Measurements from ENCODE around the gene TLE4. TPM values are rescaled to one million over a fixed set of nuclear protein-coding genes. Genes with fewer than 3 reads are reported as not detected.
"Not testable (repeated sequence)": the region's sequence is repeated elsewhere in the genome, so short reads cannot be mapped to it uniquely, and the experiment has no call there.

TLE4 gene
- total RNA-seq, 8 experiments from 2014 or later, result 30.1 to 93.9 (median 56.2) TPM

DNA sequence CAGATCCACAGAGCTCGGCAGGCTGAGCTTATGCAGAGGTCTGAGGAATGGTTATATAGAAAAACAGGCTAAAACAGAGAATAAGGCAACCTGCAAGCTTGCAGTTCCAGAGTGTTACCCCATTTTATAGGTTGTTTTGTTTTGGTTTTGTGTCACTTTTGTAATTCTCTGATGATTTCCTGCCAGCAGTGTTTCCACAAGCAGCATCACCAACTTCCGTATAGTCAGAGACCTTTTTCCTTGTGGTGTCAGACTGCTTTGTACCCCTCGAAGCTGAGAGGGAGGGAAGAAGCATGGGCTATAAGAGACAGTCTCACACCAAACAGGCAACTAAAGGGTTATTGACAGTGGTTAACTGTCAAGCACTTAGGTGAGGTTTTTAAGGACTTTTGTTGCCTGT lies 61.8 kb downstream of the TLE4 start:
- Histone ChIP-seq H3K4me3 (no peak overlapping the region), H3K27ac (no peak overlapping the region), H3K4me1 (replicated peaks in 1 of 2) (peaks cover 65 to 69% of the 10 kb centered on the region in 2 donors)
- WGBS, 10 experiments, result 40 to 100% (median 89%) methylated on average over 1 to 3 of the region's 3 CpGs; no CpG with 5 or more reads in 4 of the 10 experiments
- no peak for ATAC-seq (replicated peaks in 6 of 8)
- in situ Hi-C loops (cut with MboI; ENCODE audit: low pct_unique_long_range_greater_than_20kb in 2 of 9, low sequenced_read_pairs in 9 of 9, unreplicated experiment in 9 of 9), result no loop called here

DNA sequence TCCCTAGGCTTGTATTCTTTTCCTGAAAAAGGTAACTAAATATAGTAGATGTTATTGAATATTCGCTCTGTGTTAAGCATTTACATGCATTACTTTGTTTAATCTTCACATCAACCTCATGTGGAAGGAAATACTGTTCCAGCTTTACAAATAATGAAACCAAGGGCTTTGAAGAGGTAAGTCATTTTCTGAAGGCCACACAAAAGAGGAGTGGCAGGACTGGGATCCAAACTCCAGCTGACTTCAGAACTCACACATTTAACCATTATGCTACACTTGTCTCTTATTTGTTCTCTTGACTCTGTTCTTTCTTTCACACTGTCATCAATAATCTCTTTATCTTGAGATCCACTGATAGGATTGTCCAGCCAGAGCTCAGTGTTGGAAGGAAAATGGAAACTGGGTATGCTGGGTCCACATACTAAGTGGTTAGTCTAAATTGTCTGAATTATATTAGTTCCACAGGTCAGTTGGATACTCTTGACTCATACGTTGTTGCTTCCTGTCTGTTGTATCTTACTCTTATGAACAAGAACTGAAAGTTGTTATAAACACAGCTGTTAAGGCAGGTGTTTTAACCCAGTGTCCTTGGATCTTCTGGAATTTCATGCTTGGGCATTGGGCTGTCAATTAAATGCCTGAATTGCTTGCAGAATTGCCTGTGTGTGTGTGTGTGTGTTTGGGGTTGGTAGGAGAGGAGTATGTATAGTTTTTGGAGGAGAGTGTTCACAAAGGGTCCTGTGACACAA lies 65.6 kb downstream of the TLE4 start:
- in situ Hi-C loops (cut with MboI; ENCODE audit: low pct_unique_long_range_greater_than_20kb in 2 of 9, low sequenced_read_pairs in 9 of 9, unreplicated experiment in 9 of 9), result no loop called here
- H3K4me3 ChIP-seq, result no peak overlapping the region
- WGBS, 10 experiments, result 67 to 100% (median 92%) methylated on average over 1 to 2 of the region's 2 CpGs; no CpG with 5 or more reads in 1 of the 10 experiments
- ATAC-seq (replicated peaks in 6 of 8), result peak in 2 of 8 experiments; percentile 21 to 61
- H3K4me1 ChIP-seq (replicated peaks in 1 of 2), result peaks cover 30 to 31% of the 10 kb centered on the region in 2 donors
- H3K27ac ChIP-seq, result no peak overlapping the region

DNA sequence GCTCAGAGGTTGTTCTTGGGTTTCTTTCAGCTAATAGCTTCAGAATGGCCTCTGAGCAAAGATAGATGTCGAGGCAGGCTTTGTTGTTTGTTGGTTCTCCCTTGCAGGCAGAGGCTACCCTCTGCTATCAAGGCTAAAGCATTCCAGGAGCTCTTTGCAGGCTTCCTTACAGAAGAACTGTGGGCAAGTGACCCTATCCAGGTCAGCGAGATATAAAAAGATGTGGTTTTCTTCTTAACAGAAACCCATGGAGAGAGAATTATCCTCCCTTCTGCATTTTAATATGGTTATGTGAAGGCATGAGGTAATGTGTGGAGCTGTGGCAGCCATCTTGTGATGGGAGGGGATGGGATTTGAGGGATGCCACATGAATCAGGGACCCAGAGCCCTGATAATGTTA lies 67.0 kb downstream of the TLE4 start:
- WGBS, 10 experiments, result 67 to 100% (median 100%) methylated on average over 1 to 2 of the region's 2 CpGs; no CpG with 5 or more reads in 1 of the 10 experiments
- Histone ChIP-seq H3K4me1 (replicated peaks in 1 of 2) (peaks cover 17 to 19% of the 10 kb centered on the region in 2 donors), H3K27ac (no peak overlapping the region), H3K4me3 (no peak overlapping the region)
- ATAC-seq (replicated peaks in 6 of 8), result no peak
- in situ Hi-C loops (cut with MboI; ENCODE audit: low pct_unique_long_range_greater_than_20kb in 2 of 9, low sequenced_read_pairs in 9 of 9, unreplicated experiment in 9 of 9), result no loop called here

DNA sequence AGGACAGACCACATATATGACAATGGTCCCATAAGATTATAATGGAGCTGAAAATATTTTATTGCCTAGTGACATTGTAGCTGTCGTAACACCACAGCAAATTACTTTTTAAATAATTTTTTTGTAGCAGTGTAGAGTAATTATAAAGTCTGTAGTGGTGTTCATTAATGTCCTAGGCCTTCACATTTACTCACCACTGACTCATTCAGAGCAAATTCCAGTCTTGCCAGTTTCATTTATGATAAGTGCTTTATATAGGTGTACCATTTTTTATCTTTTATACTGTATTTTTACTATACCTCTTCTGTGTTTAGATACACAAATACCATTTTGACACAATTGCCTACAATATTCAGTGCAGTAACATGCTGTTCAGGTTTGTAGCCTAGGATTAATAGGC lies 67.6 kb downstream of the TLE4 start:
- no peak for ATAC-seq (replicated peaks in 6 of 8)
- no peak overlapping the region for H3K27ac ChIP-seq
- in situ Hi-C loops (cut with MboI; ENCODE audit: low pct_unique_long_range_greater_than_20kb in 2 of 9, low sequenced_read_pairs in 9 of 9, unreplicated experiment in 9 of 9), result no loop called here
- 80 to 100% (median 100%) methylated on average over 1 of the region's 1 CpG; no CpG with 5 or more reads in 5 of the 10 experiments for WGBS, 10 experiments
- peaks cover 17 to 19% of the 10 kb centered on the region in 2 donors for H3K4me1 ChIP-seq (replicated peaks in 1 of 2)
- no peak overlapping the region for H3K4me3 ChIP-seq

DNA sequence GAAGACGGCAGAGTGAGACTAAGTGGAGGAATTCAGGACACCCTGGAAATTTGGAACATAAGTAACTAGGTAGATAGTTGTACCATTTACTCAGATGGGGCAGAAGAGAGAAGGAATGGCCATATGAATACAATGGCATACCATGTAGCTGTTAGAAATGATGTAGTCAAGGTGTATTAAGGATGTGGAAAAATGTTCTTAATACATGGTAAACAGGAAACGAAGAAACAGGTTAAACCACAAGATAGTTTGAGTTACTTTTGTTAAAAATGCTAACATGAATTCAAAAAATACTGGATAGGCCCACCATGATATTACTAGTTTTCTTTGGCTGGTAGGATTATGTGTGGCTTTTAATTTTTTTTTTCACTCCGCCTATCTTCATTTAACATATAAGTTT lies 68.3 kb downstream of the TLE4 start:
- H3K4me3 ChIP-seq; ATAC-seq (replicated peaks in 6 of 8); H3K27ac ChIP-seq; in situ Hi-C loops (cut with MboI; ENCODE audit: low pct_unique_long_range_greater_than_20kb in 2 of 9, low sequenced_read_pairs in 9 of 9, unreplicated experiment in 9 of 9): not testable (repeated sequence)
- WGBS, 10 experiments, result 94 to 100% (median 100%) methylated on average over 1 to 2 of the region's 3 CpGs; no CpG with 5 or more reads in 1 of the 10 experiments
- H3K4me1 ChIP-seq (replicated peaks in 1 of 2), result peaks cover 18 to 19% of the 10 kb centered on the region in 2 donors

DNA sequence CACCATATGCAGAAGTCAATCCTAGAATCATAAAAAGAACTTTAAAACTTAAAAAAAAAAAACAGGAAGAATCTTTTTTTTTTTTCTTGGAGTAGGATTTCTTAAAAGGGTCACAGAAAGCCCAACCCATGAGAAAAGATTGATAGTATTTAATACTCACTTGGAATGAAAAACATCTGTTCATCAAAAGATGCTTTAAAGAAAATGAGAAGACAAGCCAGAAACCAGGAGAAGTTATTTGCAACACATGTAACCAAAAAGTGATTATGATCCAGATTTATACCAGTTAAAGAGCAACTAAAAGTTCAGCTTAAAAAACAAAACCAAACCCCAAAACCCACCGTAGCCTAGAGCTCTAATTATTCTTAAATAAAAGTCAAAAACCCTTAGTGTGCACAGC lies 69.3 kb downstream of the TLE4 start:
- in situ Hi-C loops (cut with MboI; ENCODE audit: low pct_unique_long_range_greater_than_20kb in 2 of 9, low sequenced_read_pairs in 9 of 9, unreplicated experiment in 9 of 9), result no loop called here
- 0 to 100% (median 52%) methylated on average over 1 of the region's 1 CpG; no CpG with 5 or more reads in 4 of the 10 experiments for WGBS, 10 experiments

DNA sequence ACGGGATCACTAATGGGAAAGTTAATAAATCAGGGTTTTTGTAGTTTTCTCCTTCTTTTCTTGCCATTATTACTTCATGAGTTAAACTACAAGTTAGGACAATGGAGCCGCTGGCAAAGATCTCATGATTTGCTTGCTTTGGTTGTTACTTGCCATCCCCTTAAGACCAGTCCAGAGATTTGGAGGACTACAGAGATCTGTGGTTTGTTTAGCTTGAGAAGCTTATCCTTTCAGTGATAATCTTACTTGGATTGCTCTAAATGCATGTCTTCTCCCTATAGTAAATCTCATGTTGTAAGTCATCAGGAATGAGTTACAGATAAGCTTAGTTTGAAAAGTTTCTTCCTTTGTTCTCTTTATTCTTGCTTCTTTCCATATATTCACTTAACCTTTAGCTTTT lies 70.9 kb downstream of the TLE4 start:
- H3K4me3 ChIP-seq, result no peak overlapping the region
- in situ Hi-C loops (cut with MboI; ENCODE audit: low pct_unique_long_range_greater_than_20kb in 2 of 9, low sequenced_read_pairs in 9 of 9, unreplicated experiment in 9 of 9), result no loop called here
- 80 to 100% (median 100%) methylated on average over 1 to 2 of the region's 2 CpGs; no CpG with 5 or more reads in 2 of the 10 experiments for WGBS, 10 experiments
- ATAC-seq (replicated peaks in 6 of 8), result no peak
- H3K4me1 ChIP-seq (replicated peaks in 1 of 2), result peaks cover 1 to 9% of the 10 kb centered on the region in 2 donors
- no peak overlapping the region for H3K27ac ChIP-seq

More for the DNA sequence above, 69.3 kb downstream of the TLE4 start:
- H3K4me1 ChIP-seq (replicated peaks in 1 of 2), result peaks cover 17 to 22% of the 10 kb centered on the region in 2 donors
- no peak for ATAC-seq (replicated peaks in 6 of 8)
- H3K27ac ChIP-seq, result no peak overlapping the region
- H3K4me3 ChIP-seq, result no peak overlapping the region

DNA sequence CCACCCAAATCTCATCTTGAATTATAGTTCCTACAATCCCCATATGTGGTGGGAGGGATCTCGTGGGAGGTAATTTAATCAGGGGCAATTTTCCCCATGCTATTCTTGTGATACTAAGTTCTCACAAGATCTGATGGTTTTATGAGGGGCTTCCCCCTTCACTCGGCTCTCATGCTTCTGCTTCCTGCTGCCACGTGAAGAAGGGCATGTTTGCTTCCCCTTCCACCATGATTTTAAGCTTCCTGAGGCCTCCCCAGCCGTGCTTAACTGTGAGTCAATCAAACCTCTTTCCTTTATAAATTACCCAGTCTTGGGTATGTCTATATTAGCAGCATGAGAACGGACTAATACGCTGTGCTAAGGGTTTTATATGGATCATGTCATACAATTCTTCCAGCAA lies 72.3 kb downstream of the TLE4 start:
- no peak for ATAC-seq (replicated peaks in 6 of 8)
- 83 to 100% (median 97%) methylated on average over 2 to 5 of the region's 6 CpGs; no CpG with 5 or more reads in 1 of the 10 experiments for WGBS, 10 experiments
- no peak overlapping the region for H3K4me3 ChIP-seq
- H3K4me1 ChIP-seq (replicated peaks in 1 of 2), result peaks cover 0 to 4% of the 10 kb centered on the region in 2 donors
- H3K27ac ChIP-seq, result no peak overlapping the region
- in situ Hi-C loops (cut with MboI; ENCODE audit: low pct_unique_long_range_greater_than_20kb in 2 of 9, low sequenced_read_pairs in 9 of 9, unreplicated experiment in 9 of 9), result no loop called here

DNA sequence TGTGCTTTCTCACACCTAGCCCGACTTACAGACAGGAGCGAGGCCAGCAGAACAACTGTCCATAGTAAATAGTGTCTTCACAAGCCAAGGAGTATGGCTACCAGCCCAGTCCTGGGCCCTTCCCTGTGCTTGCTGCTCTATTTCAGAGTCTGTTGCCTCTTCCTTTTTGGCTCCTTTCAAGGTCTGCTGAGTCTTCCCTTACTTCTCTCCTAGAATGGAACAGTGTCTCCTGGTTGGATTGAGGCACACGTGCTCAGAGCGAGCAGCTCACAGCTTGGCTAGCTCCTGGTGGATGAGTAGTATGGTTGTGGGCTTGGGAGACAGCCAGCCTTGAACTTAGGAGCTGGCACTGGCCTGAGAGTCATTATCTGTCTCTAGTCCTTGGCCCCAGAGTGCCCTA lies 72.8 kb downstream of the TLE4 start:
- WGBS, 10 experiments, result 80 to 100% (median 94%) methylated on average over 1 to 4 of the region's 4 CpGs; no CpG with 5 or more reads in 4 of the 10 experiments
- Histone ChIP-seq H3K4me3 (no peak overlapping the region), H3K4me1 (replicated peaks in 1 of 2) (peaks cover 0 to 4% of the 10 kb centered on the region in 2 donors), H3K27ac (no peak overlapping the region)
- in situ Hi-C loops (cut with MboI; ENCODE audit: low pct_unique_long_range_greater_than_20kb in 2 of 9, low sequenced_read_pairs in 9 of 9, unreplicated experiment in 9 of 9), result no loop called here
- ATAC-seq (replicated peaks in 6 of 8), result no peak

DNA sequence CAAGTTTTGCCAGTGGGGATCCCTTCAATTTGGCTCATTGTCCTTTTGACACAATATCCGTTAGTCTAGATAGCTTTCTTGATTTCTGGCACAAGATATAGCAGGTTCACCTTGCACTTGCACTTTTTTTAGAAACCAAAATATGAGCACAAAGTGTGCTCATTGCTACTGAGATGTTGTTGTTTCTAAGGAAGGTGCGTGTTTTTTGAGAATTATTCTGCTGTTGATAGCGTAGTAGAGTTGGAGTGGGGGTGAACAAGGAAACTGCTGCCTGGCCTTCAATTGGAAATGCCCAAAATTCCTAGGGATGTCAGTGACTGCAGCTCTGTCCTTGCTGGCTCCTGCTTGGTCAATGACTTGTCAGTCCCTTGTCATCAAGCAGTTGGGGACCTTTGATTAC lies 73.3 kb downstream of the TLE4 start:
- Histone ChIP-seq H3K27ac (no peak overlapping the region), H3K4me3 (no peak overlapping the region), H3K4me1 (replicated peaks in 1 of 2) (peaks cover 0 to 4% of the 10 kb centered on the region in 2 donors)
- in situ Hi-C loops (cut with MboI; ENCODE audit: low pct_unique_long_range_greater_than_20kb in 2 of 9, low sequenced_read_pairs in 9 of 9, unreplicated experiment in 9 of 9), result no loop called here
- WGBS, 10 experiments, result 88 to 100% (median 100%) methylated on average over 1 to 3 of the region's 3 CpGs; no CpG with 5 or more reads in 1 of the 10 experiments
- ATAC-seq (replicated peaks in 6 of 8), result no peak

DNA sequence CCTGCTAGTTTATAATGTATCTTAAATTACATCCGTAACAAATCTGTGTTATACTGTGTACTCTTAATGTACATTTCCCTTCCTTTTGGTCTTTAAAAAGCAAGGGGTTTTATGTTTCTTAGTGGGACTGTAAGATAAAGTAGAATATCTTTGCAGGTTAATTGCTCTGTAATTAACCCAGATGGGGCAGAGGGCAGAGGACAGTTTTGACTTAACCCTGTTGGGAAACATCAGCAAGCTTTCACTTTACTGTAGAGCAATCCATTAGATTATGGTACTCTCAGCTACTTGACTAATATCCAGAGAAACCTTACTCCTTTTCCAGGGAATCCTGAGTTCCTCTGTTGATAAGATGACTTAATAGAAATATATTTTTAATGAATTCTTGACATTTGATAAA lies 74.3 kb downstream of the TLE4 start:
- Histone ChIP-seq H3K27ac (no peak overlapping the region), H3K4me3 (no peak overlapping the region), H3K4me1 (replicated peaks in 1 of 2) (peaks cover 8 to 9% of the 10 kb centered on the region in 2 donors)
- 80 to 100% (median 100%) methylated on average over 1 of the region's 1 CpG; no CpG with 5 or more reads in 1 of the 10 experiments for WGBS, 10 experiments
- in situ Hi-C loops (cut with MboI; ENCODE audit: low pct_unique_long_range_greater_than_20kb in 2 of 9, low sequenced_read_pairs in 9 of 9, unreplicated experiment in 9 of 9), result no loop called here
- ATAC-seq (replicated peaks in 6 of 8), result no peak

DNA sequence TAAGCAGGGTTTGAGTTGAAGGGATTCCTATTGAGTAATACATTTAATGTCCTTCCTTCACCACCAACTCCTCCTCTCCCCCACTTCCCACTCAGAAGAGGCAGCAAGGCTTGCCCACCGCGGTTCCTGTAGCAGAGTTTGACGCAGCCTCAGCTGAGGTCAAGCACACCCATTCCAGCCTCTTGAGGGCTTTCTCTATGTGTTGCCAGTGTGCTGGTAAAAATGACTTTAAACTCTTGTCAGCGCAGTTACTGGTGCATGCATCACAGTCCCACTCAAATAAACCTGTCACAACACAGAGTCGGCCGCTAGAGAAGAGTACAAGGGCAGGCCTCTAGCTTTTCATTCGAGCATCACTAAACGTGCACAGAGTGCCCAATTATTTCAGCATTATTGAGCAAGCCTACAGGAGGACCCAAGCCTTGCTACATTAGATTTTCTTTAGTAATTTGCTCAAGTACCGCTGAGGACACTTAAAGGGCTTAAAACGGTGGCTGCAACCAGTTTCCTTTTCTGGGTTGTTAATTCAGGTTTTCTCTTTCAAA lies 79.6 kb downstream of the TLE4 start:
- ATAC-seq (replicated peaks in 6 of 8), result peak in 5 of 8 experiments; percentile 95 to 98 (median 96)
- Histone ChIP-seq H3K27ac (no peak overlapping the region), H3K4me1 (replicated peaks in 1 of 2) (peaks cover 10 to 23% of the 10 kb centered on the region in 2 donors), H3K4me3 (no peak overlapping the region)
- 2 to 100% (median 39%) methylated on average over 1 to 7 of the region's 10 CpGs for WGBS, 10 experiments
- in situ Hi-C loops (cut with MboI; ENCODE audit: low pct_unique_long_range_greater_than_20kb in 2 of 9, low sequenced_read_pairs in 9 of 9, unreplicated experiment in 9 of 9), result no loop called here

DNA sequence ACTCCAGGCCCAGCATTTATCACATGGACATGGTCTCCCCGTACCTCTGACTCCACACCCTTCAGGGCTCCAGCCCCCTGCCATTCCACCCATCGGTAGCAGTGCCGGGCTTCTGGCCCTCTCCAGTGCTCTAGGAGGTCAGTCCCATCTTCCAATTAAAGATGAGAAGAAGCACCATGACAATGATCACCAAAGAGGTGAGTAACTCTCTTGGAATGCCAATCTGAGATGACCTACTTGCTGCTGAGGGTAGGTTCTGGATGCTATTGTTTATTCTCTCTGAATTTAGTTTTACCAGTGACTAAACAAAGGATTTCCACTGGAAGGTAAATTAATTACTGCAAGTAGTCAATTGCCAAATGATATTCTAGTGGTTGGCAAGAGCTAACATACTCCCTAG lies 80.8 kb downstream of the TLE4 start:
- H3K27ac ChIP-seq, result no peak overlapping the region

More for the DNA sequence above, 80.8 kb downstream of the TLE4 start:
- WGBS, 10 experiments, result 80 to 100% (median 100%) methylated on average over 1 to 3 of the region's 3 CpGs; no CpG with 5 or more reads in 4 of the 10 experiments
- no peak for ATAC-seq (replicated peaks in 6 of 8)
- H3K4me3 ChIP-seq, result no peak overlapping the region
- H3K4me1 ChIP-seq (replicated peaks in 1 of 2), result peaks cover 10 to 30% of the 10 kb centered on the region in 2 donors
- in situ Hi-C loops (cut with MboI; ENCODE audit: low pct_unique_long_range_greater_than_20kb in 2 of 9, low sequenced_read_pairs in 9 of 9, unreplicated experiment in 9 of 9), result no loop called here
